Adipocyte (in vitro differentiated cells): ENCODE data around the gene OPRM1.

Source experiments
- DNase-seq: peaks from one replicate; pipeline ENCODE4 v3.0.0-alpha.2; 2015; ENCODE audit warnings: low read depth
- H3K27me3 ChIP-seq: replicated peaks from 2 replicates; pipeline ENCODE4 v1.7.0; 2013; ENCODE audit warnings: mild to moderate bottlenecking, low read length, moderate library complexity; ENCODE audit not compliant: control insufficient read depth, insufficient read depth
- H3K36me3 ChIP-seq: 2 replicates; pipeline ENCODE4 v1.7.0; 2013; ENCODE audit warnings: low read length, mild to moderate bottlenecking, moderate library complexity; ENCODE audit not compliant: control insufficient read depth, insufficient read depth, severe bottlenecking
- H3K4me1 ChIP-seq: 2 replicates; pipeline ENCODE4 v1.7.0; 2013; ENCODE audit warnings: mild to moderate bottlenecking, low read length, moderate library complexity; ENCODE audit not compliant: control insufficient read depth, insufficient read depth
- H3K4me3 ChIP-seq: 2 replicates; pipeline ENCODE4 v1.7.0; 2013; ENCODE audit warnings: mild to moderate bottlenecking, low read length, moderate library complexity
- H3K9ac ChIP-seq: 2 replicates; pipeline ENCODE4 v1.7.0; 2013; ENCODE audit warnings: mild to moderate bottlenecking, low read length, moderate library complexity
- H3K9me3 ChIP-seq: 2 replicates; pipeline ENCODE4 v1.7.0; 2013; ENCODE audit warnings: mild to moderate bottlenecking, low read length, moderate library complexity; ENCODE audit not compliant: control insufficient read depth

Gene OPRM1

GRCh38 chr6:154080461-154081189, 41.6 kb downstream of the OPRM1 start:
- no peaks in the 10 kb centered on the region for H3K36me3 ChIP-seq
- peak; percentile 32 for DNase-seq

GRCh38 chr6:154086510-154086909, 47.5 kb downstream of the OPRM1 start:
- DNase-seq, result no peak
- Histone ChIP-seq H3K4me3 (no peak overlapping the region), H3K36me3 (no peaks in the 10 kb centered on the region), H3K9ac (no peak overlapping the region), H3K4me1 (no peaks in the 10 kb centered on the region), H3K9me3 (no peaks in the 10 kb centered on the region), H3K27me3 (no peaks in the 10 kb centered on the region)

More at GRCh38 chr6:154080461-154081189, 41.6 kb downstream of the OPRM1 start:
- no peak overlapping the region for H3K4me3 ChIP-seq
- no peaks in the 10 kb centered on the region for H3K27me3 ChIP-seq
- peaks cover 3% of the 10 kb centered on the region for H3K9me3 ChIP-seq
- no peaks in the 10 kb centered on the region for H3K4me1 ChIP-seq
- no peak overlapping the region for H3K9ac ChIP-seq

- Histone ChIP-seq H3K9ac (no peak overlapping the region), H3K36me3 (no peaks in the 10 kb centered on the region), H3K4me1 (no peaks in the 10 kb centered on the region), H3K27me3 (no peaks in the 10 kb centered on the region), H3K9me3 (no peaks in the 10 kb centered on the region), H3K4me3 (no peak overlapping the region)
- DNase-seq, result no peak
Observed at GRCh38 chr6:154092326-154092962, 53.4 kb downstream of the OPRM1 start.

- no peak for DNase-seq
- H3K9me3 ChIP-seq, result no peaks in the 10 kb centered on the region
- H3K4me1 ChIP-seq, result no peaks in the 10 kb centered on the region
- no peak overlapping the region for H3K9ac ChIP-seq
- no peaks in the 10 kb centered on the region for H3K27me3 ChIP-seq
- H3K36me3 ChIP-seq, result no peaks in the 10 kb centered on the region
- no peak overlapping the region for H3K4me3 ChIP-seq
Observed at GRCh38 chr6:154093231-154094044, 54.4 kb downstream of the OPRM1 start.

GRCh38 chr6:154095571-154095970, 56.5 kb downstream of the OPRM1 start:
- no peak overlapping the region for H3K9ac ChIP-seq
- no peak overlapping the region for H3K4me3 ChIP-seq
- no peaks in the 10 kb centered on the region for H3K4me1 ChIP-seq
- no peaks in the 10 kb centered on the region for H3K9me3 ChIP-seq
- no peak for DNase-seq
- H3K36me3 ChIP-seq, result no peaks in the 10 kb centered on the region
- no peaks in the 10 kb centered on the region for H3K27me3 ChIP-seq

- H3K36me3 ChIP-seq, result no peaks in the 10 kb centered on the region
Observed at GRCh38 chr6:154096316-154096715, 57.3 kb downstream of the OPRM1 start.

GRCh38 chr6:154096834-154097233, 57.8 kb downstream of the OPRM1 start:
- Histone ChIP-seq H3K9me3 (no peaks in the 10 kb centered on the region), H3K9ac (no peak overlapping the region), H3K27me3 (no peaks in the 10 kb centered on the region)

More at GRCh38 chr6:154096316-154096715, 57.3 kb downstream of the OPRM1 start:
- no peak overlapping the region for H3K4me3 ChIP-seq
- H3K4me1 ChIP-seq, result no peaks in the 10 kb centered on the region
- H3K9me3 ChIP-seq, result no peaks in the 10 kb centered on the region
- H3K9ac ChIP-seq, result no peak overlapping the region
- no peaks in the 10 kb centered on the region for H3K27me3 ChIP-seq
- DNase-seq, result no peak

GRCh38 chr6:154099211-154099610, 60.2 kb downstream of the OPRM1 start:
- Histone ChIP-seq H3K27me3 (no peaks in the 10 kb centered on the region), H3K9me3 (no peaks in the 10 kb centered on the region), H3K9ac (no peak overlapping the region), H3K36me3 (no peaks in the 10 kb centered on the region), H3K4me3 (no peak overlapping the region), H3K4me1 (no peaks in the 10 kb centered on the region)
- DNase-seq, result no peak

More at GRCh38 chr6:154096834-154097233, 57.8 kb downstream of the OPRM1 start:
- no peak for DNase-seq
- Histone ChIP-seq H3K36me3 (no peaks in the 10 kb centered on the region), H3K4me1 (no peaks in the 10 kb centered on the region), H3K4me3 (no peak overlapping the region)

GRCh38 chr6:154106251-154106650, 67.2 kb downstream of the OPRM1 start:
- Histone ChIP-seq H3K36me3 (no peaks in the 10 kb centered on the region), H3K9ac (no peak overlapping the region), H3K27me3 (no peaks in the 10 kb centered on the region), H3K4me1 (no peaks in the 10 kb centered on the region), H3K9me3 (peaks cover 9% of the 10 kb centered on the region), H3K4me3 (no peak overlapping the region)
- DNase-seq, result no peak

- DNase-seq, result no peak
- Histone ChIP-seq H3K36me3 (no peaks in the 10 kb centered on the region), H3K9ac (no peak overlapping the region), H3K4me1 (no peaks in the 10 kb centered on the region), H3K9me3 (no peaks in the 10 kb centered on the region), H3K27me3 (no peaks in the 10 kb centered on the region), H3K4me3 (no peak overlapping the region)
Observed at GRCh38 chr6:154111025-154111424, 72.0 kb downstream of the OPRM1 start.

GRCh38 chr6:154112181-154112809, 73.3 kb downstream of the OPRM1 start:
- no peak overlapping the region for H3K9ac ChIP-seq
- no peaks in the 10 kb centered on the region for H3K27me3 ChIP-seq
- H3K4me3 ChIP-seq, result no peak overlapping the region
- DNase-seq, result no peak
- no peaks in the 10 kb centered on the region for H3K9me3 ChIP-seq
- no peaks in the 10 kb centered on the region for H3K4me1 ChIP-seq
- no peaks in the 10 kb centered on the region for H3K36me3 ChIP-seq
